IMR-90 (cell line): ENCODE measurements around the gene PFKP. TPM values are rescaled to one million over a fixed set of nuclear protein-coding genes. Genes with fewer than 3 reads are reported as not detected.

Experiments used
- ATAC-seq: fragments of 200-7000 bp; cut with Tn5 transposase; 2 replicates; pipeline ENCODE4 v1.9.1; 2020; ENCODE audit warnings: low read depth, mild to moderate bottlenecking, moderate library complexity
- BruUV-seq: library from RNA; stranded (reverse); fragments of 400-500 nt; replicated peaks from 2 replicates; lab custom pipeline; 2021; lab: Mats Ljungman, UMichigan
- CTCF ChIA-PET: fragments of 300-600 bp; formaldehyde crosslinking; extraction: SDS; loops from one replicate; lab custom pipeline; 2021; ENCODE audit warnings: antibody characterized with exemption; lab: Yijun Ruan, JAX
- POLR2A ChIA-PET: fragments of 300-600 bp; sonication (Branson Sonifier 250); formaldehyde crosslinking; loops from one replicate; lab custom pipeline; 2022; ENCODE audit warnings: antibody characterized with exemption; ENCODE audit not compliant: unreplicated experiment; lab: Charles Lee
- DNase-seq: peaks from one replicate; pipeline ENCODE4 v3.0.0; 2013
- H2AFZ ChIP-seq: replicated peaks from 2 replicates; pipeline ENCODE3; 2013; ENCODE audit warnings: low read length, mild to moderate bottlenecking; ENCODE audit not compliant: poor library complexity
- H2AK5ac ChIP-seq: 2 replicates; pipeline ENCODE4 v1.6.1; 2013; ENCODE audit warnings: low read depth, low read length, inconsistent platforms
- H2AK9ac ChIP-seq: replicated peaks from 2 replicates; pipeline ENCODE3; 2013; ENCODE audit warnings: mild to moderate bottlenecking, low read depth, low read length, moderate library complexity; ENCODE audit not compliant: poor library complexity
- H2BK120ac ChIP-seq: 2 replicates; pipeline ENCODE4 v1.6.1; 2013; ENCODE audit warnings: low read depth, low read length, inconsistent platforms
- H2BK15ac ChIP-seq: 3 replicates; pipeline ENCODE4 v1.6.1; 2013; ENCODE audit warnings: low read depth, low read length, inconsistent platforms
- H2BK20ac ChIP-seq: 2 replicates; pipeline ENCODE4 v1.6.1; 2013; ENCODE audit warnings: low read depth, mild to moderate bottlenecking, inconsistent platforms, low read length, moderate library complexity
- H2BK5ac ChIP-seq: 2 replicates; pipeline ENCODE4 v1.6.1; 2013; ENCODE audit warnings: mild to moderate bottlenecking, low read depth, low read length, inconsistent platforms; ENCODE audit not compliant: poor library complexity, severe bottlenecking
- H3K14ac ChIP-seq: replicated peaks from 2 replicates; pipeline ENCODE4 v1.6.1; 2013; ENCODE audit warnings: low read depth, low read length, inconsistent platforms
- H3K18ac ChIP-seq: 2 replicates; pipeline ENCODE4 v1.6.1; 2013; ENCODE audit warnings: low read depth, low read length, control low read depth
- H3K23ac ChIP-seq: 2 replicates; pipeline ENCODE4 v1.6.1; 2013; ENCODE audit warnings: low read depth, low read length, inconsistent platforms
- H3K27ac ChIP-seq: 2 replicates; pipeline ENCODE4 v1.5.1; 2013; ENCODE audit warnings: mild to moderate bottlenecking, control low read depth, low read length; ENCODE audit not compliant: insufficient read depth
- H3K27me3 ChIP-seq: 2 replicates; pipeline ENCODE4 v1.6.1; 2013; ENCODE audit warnings: low read length; ENCODE audit not compliant: control insufficient read depth, insufficient read depth
- H3K36me3 ChIP-seq: 2 replicates; pipeline ENCODE4 v1.6.1; 2013; ENCODE audit warnings: low read length, mixed read lengths; ENCODE audit not compliant: control insufficient read depth, insufficient read depth
- H3K4ac ChIP-seq: 2 replicates; pipeline ENCODE4 v1.6.1; 2013; ENCODE audit warnings: low read depth, low read length, inconsistent platforms
- H3K4me1 ChIP-seq: 2 replicates; pipeline ENCODE4 v1.6.1; 2013; ENCODE audit warnings: low read length, mixed read lengths; ENCODE audit not compliant: control insufficient read depth, insufficient read depth
- H3K4me2 ChIP-seq: 2 replicates; pipeline ENCODE4 v1.6.1; 2013; ENCODE audit warnings: low read depth, mild to moderate bottlenecking, control low read depth, low read length, moderate library complexity
- H3K4me3 ChIP-seq: 2 replicates; pipeline ENCODE4 v1.5.1; 2013; ENCODE audit warnings: low read depth, mild to moderate bottlenecking, control low read depth, low read length, moderate library complexity; ENCODE audit not compliant: insufficient read depth
- H3K56ac ChIP-seq: 2 replicates; pipeline ENCODE4 v1.6.1; 2013; ENCODE audit warnings: low read length, inconsistent platforms; ENCODE audit not compliant: insufficient read depth; ENCODE audit errors: extremely low read depth
- H3K79me1 ChIP-seq, 2 experiments: 2 replicates each; pipeline ENCODE4 v1.6.1; 2013; ENCODE audit warnings: low read length in 2 of 2, inconsistent platforms in 1 of 2, low read depth in 1 of 2
- H3K9ac ChIP-seq: 2 replicates; pipeline ENCODE4 v1.6.1; 2013; ENCODE audit warnings: low read depth, low read length, control low read depth
- H3K9me1 ChIP-seq: 2 replicates; pipeline ENCODE4 v1.6.1; 2013; ENCODE audit warnings: low read length, inconsistent platforms; ENCODE audit not compliant: insufficient read depth
- H3K9me3 ChIP-seq: 2 replicates; pipeline ENCODE4 v1.6.1; 2013; ENCODE audit warnings: low read length; ENCODE audit not compliant: control insufficient read depth, insufficient read depth
- H4K20me1 ChIP-seq: 2 replicates; pipeline ENCODE4 v1.6.1; 2013; ENCODE audit warnings: low read length, inconsistent platforms; ENCODE audit not compliant: insufficient read depth
- H4K5ac ChIP-seq: 2 replicates; pipeline ENCODE4 v1.6.1; 2013; ENCODE audit warnings: mild to moderate bottlenecking, low read depth, low read length, control low read depth
- H4K8ac ChIP-seq, 2 experiments: 2 replicates each; pipeline ENCODE4 v1.6.1; 2013; ENCODE audit warnings: low read depth in 2 of 2, low read length in 2 of 2, control low read depth in 1 of 2, inconsistent platforms in 1 of 2
- H4K91ac ChIP-seq: 2 replicates; pipeline ENCODE4 v1.6.1; 2013; ENCODE audit warnings: low read depth, low read length, inconsistent platforms; ENCODE audit not compliant: insufficient read depth
- BHLHE40 ChIP-seq: fragments of 150-350 bp; IDR thresholded peaks from 2 replicates; pipeline ENCODE4 v1.6.1; 2016; ENCODE audit warnings: mild to moderate bottlenecking, low read depth, low read length
- CEBPB ChIP-seq: IDR thresholded peaks from 2 replicates; pipeline ENCODE4 v1.6.1; 2012; ENCODE audit warnings: low read depth, low read length, improper control_type of control experiment
- CHD1 ChIP-seq: IDR thresholded peaks from 2 replicates; pipeline ENCODE4 v1.6.1; 2012; ENCODE audit warnings: low read depth, low read length, improper control_type of control experiment
- CTCF ChIP-seq: conservative IDR thresholded peaks from 2 replicates; pipeline ENCODE4 v1.5.1; 2012; ENCODE audit warnings: mild to moderate bottlenecking, low read depth, low read length, improper control_type of control experiment
- ELK1 ChIP-seq: fragments of 150-350 bp; IDR thresholded peaks from 2 replicates; pipeline ENCODE4 v1.6.1; 2016; ENCODE audit warnings: low read depth, mild to moderate bottlenecking, low read length, moderate library complexity, borderline replicate concordance
- FOS ChIP-seq: fragments of 150-350 bp; IDR thresholded peaks from 2 replicates; pipeline ENCODE4 v1.6.1; 2016; ENCODE audit warnings: low read depth, low read length
- MAFK ChIP-seq: IDR thresholded peaks from 2 replicates; pipeline ENCODE4 v1.6.1; 2012; ENCODE audit warnings: low read depth, low read length, improper control_type of control experiment
- MAZ ChIP-seq: IDR thresholded peaks from 2 replicates; pipeline ENCODE4 v1.6.1; 2012; ENCODE audit warnings: low read depth, mild to moderate bottlenecking, low read length, improper control_type of control experiment, moderate library complexity, borderline replicate concordance
- MXI1 ChIP-seq: IDR thresholded peaks from 2 replicates; pipeline ENCODE4 v1.6.1; 2012; ENCODE audit warnings: low read depth, mild to moderate bottlenecking, low read length, moderate library complexity, borderline replicate concordance
- NFE2L2 ChIP-seq: fragments of 150-350 bp; IDR thresholded peaks from 2 replicates; pipeline ENCODE4 v1.6.1; 2016; ENCODE audit warnings: low read depth, mild to moderate bottlenecking, low read length
- POLR2A ChIP-seq: IDR thresholded peaks from 2 replicates; pipeline ENCODE4 v1.6.1; 2012; ENCODE audit warnings: mild to moderate bottlenecking, low read depth, low read length
- RAD21 ChIP-seq: IDR thresholded peaks from 2 replicates; pipeline ENCODE4 v1.6.1; 2012; ENCODE audit warnings: low read length, improper control_type of control experiment
- RCOR1 ChIP-seq: IDR thresholded peaks from 2 replicates; pipeline ENCODE4 v1.6.1; 2012; ENCODE audit warnings: mild to moderate bottlenecking, low read length, improper control_type of control experiment; ENCODE audit not compliant: insufficient replicate concordance
- RFX5 ChIP-seq: IDR thresholded peaks from 2 replicates; pipeline ENCODE4 v1.8.0; 2012; ENCODE audit warnings: low read depth, mild to moderate bottlenecking, low read length, moderate library complexity
- SMC3 ChIP-seq: fragments of 150-350 bp; IDR thresholded peaks from 2 replicates; pipeline ENCODE4 v1.6.1; 2016; ENCODE audit warnings: low read depth, mild to moderate bottlenecking, antibody characterized with exemption, low read length, moderate library complexity
- USF2 ChIP-seq: fragments of 150-350 bp; IDR thresholded peaks from 2 replicates; pipeline ENCODE4 v1.6.1; 2017; ENCODE audit warnings: mild to moderate bottlenecking, antibody characterized with exemption, low read length, low read depth
- WGBS, 2 experiments: methylation state at CpG; one replicate each; pipeline versions ENCODE4 v1.1.5 to v1.1.7; 2013; ENCODE audit warnings: missing lambda C conversion rate in 2 of 2; ENCODE audit not compliant: insufficient read length in 1 of 2; ENCODE audit errors: extremely low coverage in 2 of 2; 5-methylcytosine and 5-hydroxymethylcytosine counted together
- dilution Hi-C: fragments of 300-500 bp; cut with HindIII; formaldehyde crosslinking; loops from one replicate; pipeline ENCODE4 v1.14.3; 2018; ENCODE audit warnings: low sequenced_read_pairs; ENCODE audit not compliant: unreplicated experiment
- in situ Hi-C: fragments of 300-500 bp; cut with MboI; formaldehyde crosslinking; loops from 3 replicates; pipeline ENCODE4 v1.14.3; 2019; ENCODE audit warnings: low sequenced_read_pairs, inconsistent platforms, mixed read lengths
- intact Hi-C: fragments of 100-400 bp; cut with micrococcal nuclease; formaldehyde crosslinking; loops from 2 replicates; pipeline ENCODE4 v1.10.0; 2022
- polyA plus RNA-seq, 3 experiments: library from polyadenylated mRNA; depleted of rRNA; stranded (reverse); fragments of >200 nt; gene quantifications; 2 replicates each; pipeline ENCODE4 v1.2.3, GENCODE V29; 2012; ENCODE audit warnings: low replicate concordance in 1 of 3
- total RNA-seq: library from RNA; depleted of rRNA; stranded (reverse); fragments of >200 nt; gene quantifications from 2 replicates; pipeline ENCODE4 v1.2.3, GENCODE V29; 2012

The PFKP gene
- total and polyA plus RNA-seq, 2 of the 4 experiments (the other 2 are of a cell fraction) = 223 to 294 TPM

GRCh38 chr10:3065622-3066021, 1.7 kb upstream of the PFKP start:
- dilution Hi-C loops (no loop called here), intact Hi-C loops (loop anchor here (2.0 kb wide), 1 partner anchor 17 kb away; no protein-coding TSS in a partner anchor), in situ Hi-C loops (no loop called here)
- Histone ChIP-seq H2BK120ac (no peak overlapping the region), H2BK15ac (no peak overlapping the region), H4K20me1 (peaks cover 12% of the 10 kb centered on the region), H3K18ac (no peak overlapping the region), H2AK9ac (no peak overlapping the region), H3K27ac (no peak overlapping the region), H3K27me3 (no peaks in the 10 kb centered on the region), H3K9me1 (0 out of 2 replicates have a peak, but pooled peaks cover 4% of the 10 kb centered on the region), H3K14ac (no peak overlapping the region), H3K9me3 (no peaks in the 10 kb centered on the region), H2BK20ac (no peak overlapping the region), H3K4me1 (peaks cover 7% of the 10 kb centered on the region), H3K36me3 (peaks cover 12% of the 10 kb centered on the region), H4K5ac (no peak overlapping the region), H3K23ac (no peak overlapping the region), H3K4me2 (no peak overlapping the region), H4K8ac (no peak overlapping the region), H3K4ac (no peak overlapping the region), H3K56ac (no peak overlapping the region), H2AFZ (no peak overlapping the region), H3K9ac (no peak overlapping the region), H3K79me1 (peaks cover 2 to 14% of the 10 kb centered on the region in 2 experiments; a peak in 3 of 4 replicates), H2AK5ac (no peak overlapping the region), H2BK5ac (no peak overlapping the region), H3K4me3 (no peak overlapping the region), H4K91ac (no peak overlapping the region)
- 63% methylated on average over 2 of the region's 8 CpGs; no CpG with 5 or more reads in 1 of the 2 experiments for whole genome bisulfite sequencing, 2 experiments
- no peak for ATAC-seq
- ChIA-PET CTCF (no interaction called here), POLR2A (no interaction called here)
- no peak for DNase-seq
- TF ChIP-seq BHLHE40 = no peak
- TF ChIP-seq MAFK = no peak
- no peak for TF ChIP-seq RAD21
- TF ChIP-seq USF2 = no peak
- TF ChIP-seq RFX5 = no peak
- TF ChIP-seq MAZ = no peak
- no peak for TF ChIP-seq FOS
- no peak for TF ChIP-seq ELK1
- TF ChIP-seq POLR2A = no peak
- no peak for TF ChIP-seq RCOR1
- TF ChIP-seq CEBPB = no peak
- TF ChIP-seq CTCF = no peak
- no peak for TF ChIP-seq NFE2L2
- no peak for TF ChIP-seq CHD1
- TF ChIP-seq SMC3 = no peak
- TF ChIP-seq MXI1 = no peak
- no TSS peak for BruUV-seq
